GM03348 (cell line): ENCODE measurements around the gene RPA1.
"Not testable (repeated sequence)": the region's sequence is repeated elsewhere in the genome, so short reads cannot be mapped to it uniquely, and the experiment has no call there.

Experiments
- DNase-seq: peaks from one replicate; pipeline ENCODE4 v3.0.0; 2012; ENCODE audit warnings: low spot score

Gene RPA1

GRCh38 chr17:1880851-1881630 is 51.2 kb downstream of the RPA1 start:
- DNase-seq: no peak

GRCh38 chr17:1882836-1883235 is 53.0 kb downstream of the RPA1 start:
- DNase-seq: peak; percentile 56

- no peak for DNase-seq
Observed at GRCh38 chr17:1883536-1883935, 53.7 kb downstream of the RPA1 start.

GRCh38 chr17:1888741-1889140 is 58.9 kb downstream of the RPA1 start:
- DNase-seq: no peak

GRCh38 chr17:1890758-1891450 is 61.1 kb downstream of the RPA1 start:
- no peak for DNase-seq

- no peak for DNase-seq
Observed at GRCh38 chr17:1894753-1895339, 65.0 kb downstream of the RPA1 start.

GRCh38 chr17:1895479-1895878 is 65.7 kb downstream of the RPA1 start:
- not testable (repeated sequence) for DNase-seq

- DNase-seq: no peak
Observed at GRCh38 chr17:1896243-1897104, 66.7 kb downstream of the RPA1 start.

GRCh38 chr17:1897105-1897656 is 67.4 kb downstream of the RPA1 start:
- DNase-seq: no peak

GRCh38 chr17:1898332-1898731 is 68.5 kb downstream of the RPA1 start:
- no peak for DNase-seq

GRCh38 chr17:1898872-1899271 is 69.1 kb downstream of the RPA1 start:
- DNase-seq: no peak

GRCh38 chr17:1899403-1900000 is 69.7 kb downstream of the RPA1 start:
- DNase-seq: no peak

GRCh38 chr17:1904273-1905182 is 74.7 kb downstream of the RPA1 start:
- DNase-seq: no peak

- DNase-seq: no peak
Observed at GRCh38 chr17:1905190-1905913, 75.5 kb downstream of the RPA1 start.

GRCh38 chr17:1906662-1907101 is 76.9 kb downstream of the RPA1 start:
- no peak for DNase-seq

GRCh38 chr17:1907216-1907631 is 77.4 kb downstream of the RPA1 start:
- no peak for DNase-seq

GRCh38 chr17:1907909-1908698 is 78.3 kb downstream of the RPA1 start:
- DNase-seq: peak; percentile 69

GRCh38 chr17:1908699-1909309 is 79.0 kb downstream of the RPA1 start:
- DNase-seq: peak; percentile 91
